Loucy (cell line): ENCODE data around the gene GHRH.

Experiments
- H2AFZ ChIP-seq: fragments of 200-600 bp; sonication (generic); 2 replicates; pipeline ENCODE4 v1.6.0; 2016; ENCODE audit warnings: antibody characterized with exemption, mild to moderate bottlenecking, low read length, moderate library complexity
- H3F3A ChIP-seq: fragments of 200-600 bp; 2 replicates; pipeline ENCODE4 v1.6.0; 2016; ENCODE audit warnings: antibody characterized with exemption, low read depth, mild to moderate bottlenecking
- H3K27me3 ChIP-seq: fragments of 200-600 bp; sonication (generic); 2 replicates; pipeline ENCODE4 v1.6.1; 2014; ENCODE audit warnings: low read length, mild to moderate bottlenecking; ENCODE audit not compliant: insufficient read depth, poor library complexity, severe bottlenecking
- H3K36me3 ChIP-seq: fragments of 200-600 bp; sonication (generic); 2 replicates; pipeline ENCODE4 v1.6.1; 2016; ENCODE audit warnings: low read length; ENCODE audit not compliant: insufficient read depth
- H3K4me1 ChIP-seq: fragments of 200-600 bp; sonication (generic); 2 replicates; pipeline ENCODE4 v1.5.1; 2014; ENCODE audit warnings: low read length, mild to moderate bottlenecking; ENCODE audit not compliant: insufficient read depth, poor library complexity, severe bottlenecking
- H3K4me2 ChIP-seq: fragments of 200-600 bp; sonication (generic); 2 replicates; pipeline ENCODE4 v1.6.0; 2014; ENCODE audit warnings: antibody characterized with exemption, low read length, low read depth, mild to moderate bottlenecking; ENCODE audit not compliant: poor library complexity, severe bottlenecking
- H3K4me3 ChIP-seq: fragments of 200-600 bp; sonication (generic); 2 replicates; pipeline ENCODE4 v1.5.1; 2014; ENCODE audit warnings: low read length, mild to moderate bottlenecking, mixed read lengths; ENCODE audit not compliant: poor library complexity, severe bottlenecking
- H3K79me2 ChIP-seq: fragments of 200-600 bp; sonication (generic); 2 replicates; pipeline ENCODE4 v1.6.1; 2014; ENCODE audit warnings: low read length; ENCODE audit not compliant: insufficient read depth
- H3K9ac ChIP-seq: fragments of 200-600 bp; sonication (generic); 2 replicates; pipeline ENCODE4 v1.6.0; 2014; ENCODE audit warnings: mild to moderate bottlenecking, low read depth, low read length, moderate library complexity; ENCODE audit not compliant: poor library complexity, severe bottlenecking
- H3K9me2 ChIP-seq: fragments of 200-600 bp; sonication (generic); replicated peaks from 2 replicates; pipeline ENCODE4 v1.6.1; 2016; ENCODE audit warnings: low read depth, low read length, mixed read lengths
- H3K9me3 ChIP-seq: fragments of 200-600 bp; sonication (generic); 2 replicates; pipeline ENCODE4 v1.6.1; 2014; ENCODE audit warnings: mild to moderate bottlenecking, antibody characterized with exemption, low read length, low read depth; ENCODE audit not compliant: insufficient read depth
- H4K20me1 ChIP-seq: fragments of 200-600 bp; sonication (generic); 2 replicates; pipeline ENCODE4 v1.6.0; 2014; ENCODE audit warnings: antibody characterized with exemption, low read length, mild to moderate bottlenecking; ENCODE audit not compliant: insufficient read depth, poor library complexity, severe bottlenecking
- EZH2phosphoT487 ChIP-seq: fragments of 200-600 bp; IDR thresholded peaks from 2 replicates; pipeline ENCODE4 v1.6.1; 2018; ENCODE audit warnings: antibody characterized with exemption, mild to moderate bottlenecking, moderate library complexity, borderline replicate concordance
- TF ChIP-seq, protein P1 (sequence below): fragments of 200-600 bp; sonication (generic); conservative IDR thresholded peaks from 2 replicates; pipeline ENCODE4 v1.5.1; 2014; ENCODE audit warnings: mild to moderate bottlenecking, antibody characterized with exemption, low read length

Gene GHRH

GRCh38 chr20:37201827-37202162 is 59.8 kb downstream of the GHRH start:
- H3K9ac ChIP-seq, result no peak overlapping the region
- peaks cover 36% of the 10 kb centered on the region for H3K79me2 ChIP-seq
- H3K9me2 ChIP-seq, result no peaks in the 10 kb centered on the region
- TF ChIP-seq EZH2phosphoT487, result no peak
- TF ChIP-seq, protein P1, sequence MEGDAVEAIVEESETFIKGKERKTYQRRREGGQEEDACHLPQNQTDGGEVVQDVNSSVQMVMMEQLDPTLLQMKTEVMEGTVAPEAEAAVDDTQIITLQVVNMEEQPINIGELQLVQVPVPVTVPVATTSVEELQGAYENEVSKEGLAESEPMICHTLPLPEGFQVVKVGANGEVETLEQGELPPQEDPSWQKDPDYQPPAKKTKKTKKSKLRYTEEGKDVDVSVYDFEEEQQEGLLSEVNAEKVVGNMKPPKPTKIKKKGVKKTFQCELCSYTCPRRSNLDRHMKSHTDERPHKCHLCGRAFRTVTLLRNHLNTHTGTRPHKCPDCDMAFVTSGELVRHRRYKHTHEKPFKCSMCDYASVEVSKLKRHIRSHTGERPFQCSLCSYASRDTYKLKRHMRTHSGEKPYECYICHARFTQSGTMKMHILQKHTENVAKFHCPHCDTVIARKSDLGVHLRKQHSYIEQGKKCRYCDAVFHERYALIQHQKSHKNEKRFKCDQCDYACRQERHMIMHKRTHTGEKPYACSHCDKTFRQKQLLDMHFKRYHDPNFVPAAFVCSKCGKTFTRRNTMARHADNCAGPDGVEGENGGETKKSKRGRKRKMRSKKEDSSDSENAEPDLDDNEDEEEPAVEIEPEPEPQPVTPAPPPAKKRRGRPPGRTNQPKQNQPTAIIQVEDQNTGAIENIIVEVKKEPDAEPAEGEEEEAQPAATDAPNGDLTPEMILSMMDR, result no peak
- H3K36me3 ChIP-seq, result peaks cover 97% of the 10 kb centered on the region
- peaks cover 28% of the 10 kb centered on the region for H4K20me1 ChIP-seq
- H3K27me3 ChIP-seq, result no peaks in the 10 kb centered on the region
- no peaks in the 10 kb centered on the region for H3F3A ChIP-seq
- H3K9me3 ChIP-seq, result no peaks in the 10 kb centered on the region
- H3K4me1 ChIP-seq, result no peaks in the 10 kb centered on the region
- H2AFZ ChIP-seq, result no peak overlapping the region
- no peak overlapping the region for H3K4me2 ChIP-seq
- H3K4me3 ChIP-seq, result no peak overlapping the region
